ENCODE results near the gene SECISBP2. TPM values are rescaled to one million over a fixed set of nuclear protein-coding genes. Genes with fewer than 3 reads are reported as not detected.
"Not testable (repeated sequence)": the region's sequence is repeated elsewhere in the genome, so short reads cannot be mapped to it uniquely, and the experiment has no call there.

Gene SECISBP2
- 41.2 TPM for total RNA-seq
- 52.7 TPM for polyA plus RNA-seq
- long read RNA-seq, donor 1, result 0 reads
- long read RNA-seq, donor 2, result 0 reads
- long read RNA-seq, donor 3, full-length matches to known transcripts, result 6 of 16 reads
- long read RNA-seq, donor 3, partial matches to known transcripts, result 10 of 16 reads
- long read RNA-seq, donor 3, other reads (novel, unspliced or antisense), result 0 of 16 reads
- long read RNA-seq, donor 4, full-length matches to known transcripts, result 2 of 2 reads
- long read RNA-seq, donor 4, partial matches to known transcripts, result 0 of 2 reads
- long read RNA-seq, donor 4, other reads (novel, unspliced or antisense), result 0 of 2 reads
- long read RNA-seq, donor 5, full-length matches to known transcripts, result 8 of 32 reads
- long read RNA-seq, donor 5, partial matches to known transcripts, result 24 of 32 reads
- long read RNA-seq, donor 5, other reads (novel, unspliced or antisense), result 0 of 32 reads
- long read RNA-seq, donor 6, full-length matches to known transcripts, result 4 of 4 reads
- long read RNA-seq, donor 6, partial matches to known transcripts, result 0 of 4 reads
- long read RNA-seq, donor 6, other reads (novel, unspliced or antisense), result 0 of 4 reads
- long read RNA-seq, donor 7, result 0 reads
- long read RNA-seq, donor 8, partial matches to known transcripts, result 0 of 1 reads
- long read RNA-seq, donor 8, other reads (novel, unspliced or antisense), result 0 of 1 reads
- long read RNA-seq, donor 9, partial matches to known transcripts, result 0 of 2 reads
- long read RNA-seq, donor 9, other reads (novel, unspliced or antisense), result 0 of 2 reads
- long read RNA-seq, donor 10, result 0 reads

- DNase-seq (ENCODE audit: low read depth in 6 of 9, low spot score in 9 of 9), result peak; percentile 79 to 94 (median 87)
- H3K36me3 ChIP-seq (ENCODE audit: control insufficient read depth in 2 of 2, insufficient read depth in 2 of 2, low read length in 1 of 2), result peaks cover 4 to 42% of the 10 kb centered on the region in 2 donors
- peak within 1 kb of the TSS; percentile 68 to 92 for H3K4me3 ChIP-seq (ENCODE audit: low read length in 2 of 2)
- H3K4me1 ChIP-seq (ENCODE audit: control insufficient read depth in 2 of 2, insufficient read depth in 2 of 2, low read length in 2 of 2), result peaks cover 18 to 24% of the 10 kb centered on the region in 2 donors
- H3K9me3 ChIP-seq (ENCODE audit: control insufficient read depth in 2 of 2, insufficient read depth in 1 of 2, low read length in 1 of 2), result no peaks in the 10 kb centered on the region
- H3K27ac ChIP-seq (ENCODE audit: low read depth in 1 of 2, low read length in 1 of 2), result peak within 1 kb of the TSS; percentile 98 to 100
- 1% methylated on average over 91 of the region's 91 CpGs for WGBS
- no peaks in the 10 kb centered on the region for H3K27me3 ChIP-seq (ENCODE audit: control insufficient read depth in 2 of 2, insufficient read depth in 1 of 2, low read length in 1 of 2)
These were observed at the start of gene SECISBP2 for GRCh38 chr9:89318123-89319014. SECISBP2 (plus strand) TSS chr9:89318500; CDS start chr9:89318577, 77 bp downstream.

GRCh38 chr9:89273528-89274279, 44.6 kb upstream of the SECISBP2 start:
- no peak overlapping the region for H3K27ac ChIP-seq (ENCODE audit: low read depth in 1 of 2, low read length in 1 of 2)
- no peak overlapping the region for H3K4me3 ChIP-seq (ENCODE audit: low read length in 2 of 2)
- peaks cover 9 to 14% of the 10 kb centered on the region in 2 donors for H3K4me1 ChIP-seq (ENCODE audit: control insufficient read depth in 2 of 2, insufficient read depth in 2 of 2, low read length in 2 of 2)
- no peaks in the 10 kb centered on the region for H3K36me3 ChIP-seq (ENCODE audit: control insufficient read depth in 2 of 2, insufficient read depth in 2 of 2, low read length in 1 of 2)
- no peak for DNase-seq (ENCODE audit: low read depth in 6 of 9, low spot score in 9 of 9)
- peaks cover 6 to 15% of the 10 kb centered on the region in 2 donors for H3K9me3 ChIP-seq (ENCODE audit: control insufficient read depth in 2 of 2, insufficient read depth in 1 of 2, low read length in 1 of 2)
- WGBS, result 98% methylated on average over 3 of the region's 3 CpGs
- no peaks in the 10 kb centered on the region for H3K27me3 ChIP-seq (ENCODE audit: control insufficient read depth in 2 of 2, insufficient read depth in 1 of 2, low read length in 1 of 2)

GRCh38 chr9:89274838-89275237, 43.5 kb upstream of the SECISBP2 start:
- Histone ChIP-seq H3K4me3 (ENCODE audit: low read length in 2 of 2) (no peak overlapping the region), H3K27me3 (ENCODE audit: control insufficient read depth in 2 of 2, insufficient read depth in 1 of 2, low read length in 1 of 2) (no peaks in the 10 kb centered on the region), H3K36me3 (ENCODE audit: control insufficient read depth in 2 of 2, insufficient read depth in 2 of 2, low read length in 1 of 2) (no peaks in the 10 kb centered on the region), H3K9me3 (ENCODE audit: control insufficient read depth in 2 of 2, insufficient read depth in 1 of 2, low read length in 1 of 2) (peaks cover 6 to 15% of the 10 kb centered on the region in 2 donors), H3K4me1 (ENCODE audit: control insufficient read depth in 2 of 2, insufficient read depth in 2 of 2, low read length in 2 of 2) (peaks cover 9 to 16% of the 10 kb centered on the region in 2 donors), H3K27ac (ENCODE audit: low read depth in 1 of 2, low read length in 1 of 2) (no peak overlapping the region)
- 87% methylated on average over 5 of the region's 5 CpGs for WGBS
- DNase-seq (ENCODE audit: low read depth in 6 of 9, low spot score in 9 of 9), result no peak

- H3K27ac ChIP-seq (ENCODE audit: low read depth in 1 of 2, low read length in 1 of 2); H3K4me3 ChIP-seq (ENCODE audit: low read length in 2 of 2); DNase-seq (ENCODE audit: low read depth in 6 of 9, low spot score in 9 of 9); H3K27me3 ChIP-seq (ENCODE audit: control insufficient read depth in 2 of 2, insufficient read depth in 1 of 2, low read length in 1 of 2); H3K36me3 ChIP-seq (ENCODE audit: control insufficient read depth in 2 of 2, insufficient read depth in 2 of 2, low read length in 1 of 2): not testable (repeated sequence)
- Histone ChIP-seq H3K9me3 (ENCODE audit: control insufficient read depth in 2 of 2, insufficient read depth in 1 of 2, low read length in 1 of 2) (peaks cover 6 to 15% of the 10 kb centered on the region in 2 donors), H3K4me1 (ENCODE audit: control insufficient read depth in 2 of 2, insufficient read depth in 2 of 2, low read length in 2 of 2) (peaks cover 9 to 16% of the 10 kb centered on the region in 2 donors)
- WGBS, result 98% methylated on average over 2 of the region's 2 CpGs
These were observed 42.3 kb upstream of the SECISBP2 start for GRCh38 chr9:89276040-89276439.

GRCh38 chr9:89277043-89277442, 41.3 kb upstream of the SECISBP2 start:
- 10% methylated on average over 2 of the region's 2 CpGs for WGBS
- no peaks in the 10 kb centered on the region for H3K27me3 ChIP-seq (ENCODE audit: control insufficient read depth in 2 of 2, insufficient read depth in 1 of 2, low read length in 1 of 2)
- H3K27ac ChIP-seq (ENCODE audit: low read depth in 1 of 2, low read length in 1 of 2), result no peak overlapping the region
- H3K4me1 ChIP-seq (ENCODE audit: control insufficient read depth in 2 of 2, insufficient read depth in 2 of 2, low read length in 2 of 2), result peaks cover 9 to 19% of the 10 kb centered on the region in 2 donors
- H3K9me3 ChIP-seq (ENCODE audit: control insufficient read depth in 2 of 2, insufficient read depth in 1 of 2, low read length in 1 of 2), result peaks cover 6 to 15% of the 10 kb centered on the region in 2 donors
- no peaks in the 10 kb centered on the region for H3K36me3 ChIP-seq (ENCODE audit: control insufficient read depth in 2 of 2, insufficient read depth in 2 of 2, low read length in 1 of 2)
- DNase-seq (ENCODE audit: low read depth in 6 of 9, low spot score in 9 of 9), result peak; percentile 18 to 81 (median 48)
- H3K4me3 ChIP-seq (ENCODE audit: low read length in 2 of 2), result no peak overlapping the region

GRCh38 chr9:89277454-89277853, 40.8 kb upstream of the SECISBP2 start:
- Histone ChIP-seq H3K9me3 (ENCODE audit: control insufficient read depth in 2 of 2, insufficient read depth in 1 of 2, low read length in 1 of 2) (peaks cover 6 to 15% of the 10 kb centered on the region in 2 donors), H3K27ac (ENCODE audit: low read depth in 1 of 2, low read length in 1 of 2) (no peak overlapping the region), H3K36me3 (ENCODE audit: control insufficient read depth in 2 of 2, insufficient read depth in 2 of 2, low read length in 1 of 2) (no peaks in the 10 kb centered on the region), H3K4me3 (ENCODE audit: low read length in 2 of 2) (no peak overlapping the region), H3K4me1 (ENCODE audit: control insufficient read depth in 2 of 2, insufficient read depth in 2 of 2, low read length in 2 of 2) (peaks cover 9 to 19% of the 10 kb centered on the region in 2 donors), H3K27me3 (ENCODE audit: control insufficient read depth in 2 of 2, insufficient read depth in 1 of 2, low read length in 1 of 2) (no peaks in the 10 kb centered on the region)
- peak in 7 of 9 donors; percentile 8 to 68 (median 34) for DNase-seq (ENCODE audit: low read depth in 6 of 9, low spot score in 9 of 9)

GRCh38 chr9:89278551-89278950, 39.7 kb upstream of the SECISBP2 start:
- WGBS, result 98% methylated on average over 2 of the region's 2 CpGs

More at GRCh38 chr9:89278551-89278950, 39.7 kb upstream of the SECISBP2 start:
- no peak for DNase-seq (ENCODE audit: low read depth in 6 of 9, low spot score in 9 of 9)
- H3K4me1 ChIP-seq (ENCODE audit: control insufficient read depth in 2 of 2, insufficient read depth in 2 of 2, low read length in 2 of 2), result peaks cover 9 to 19% of the 10 kb centered on the region in 2 donors
- peaks cover 6 to 15% of the 10 kb centered on the region in 2 donors for H3K9me3 ChIP-seq (ENCODE audit: control insufficient read depth in 2 of 2, insufficient read depth in 1 of 2, low read length in 1 of 2)
- no peaks in the 10 kb centered on the region for H3K36me3 ChIP-seq (ENCODE audit: control insufficient read depth in 2 of 2, insufficient read depth in 2 of 2, low read length in 1 of 2)
- H3K27me3 ChIP-seq (ENCODE audit: control insufficient read depth in 2 of 2, insufficient read depth in 1 of 2, low read length in 1 of 2), result no peaks in the 10 kb centered on the region
- no peak overlapping the region for H3K27ac ChIP-seq (ENCODE audit: low read depth in 1 of 2, low read length in 1 of 2)
- no peak overlapping the region for H3K4me3 ChIP-seq (ENCODE audit: low read length in 2 of 2)
